HT-29 (cell line): ENCODE data around the gene P4HA2. TPM values are rescaled to one million over a fixed set of nuclear protein-coding genes. Genes with fewer than 3 reads are reported as not detected.
A peak's percentile ranks its signal among the peaks of the same experiment; 100 is the strongest.

Experiments used
- DNase-seq: peaks from one replicate; pipeline ENCODE4 v3.0.0-alpha.2; 2015; ENCODE audit warnings: low spot score
- total RNA-seq: library from RNA; depleted of rRNA; stranded (reverse); fragments of >200 nt; shearing (Covaris generic); gene quantifications from 2 replicates; pipeline ENCODE4 v1.2.3, GENCODE V29; 2014

P4HA2 gene
- total RNA-seq, 1 experiment from 2014 or later: 20.5 TPM

GRCh38 chr5:132264546-132265335 is 37.1 kb upstream of the P4HA2 start:
- no peak for DNase-seq

GRCh38 chr5:132263548-132264261 is 36.1 kb upstream of the P4HA2 start:
- no peak for DNase-seq

DNA sequence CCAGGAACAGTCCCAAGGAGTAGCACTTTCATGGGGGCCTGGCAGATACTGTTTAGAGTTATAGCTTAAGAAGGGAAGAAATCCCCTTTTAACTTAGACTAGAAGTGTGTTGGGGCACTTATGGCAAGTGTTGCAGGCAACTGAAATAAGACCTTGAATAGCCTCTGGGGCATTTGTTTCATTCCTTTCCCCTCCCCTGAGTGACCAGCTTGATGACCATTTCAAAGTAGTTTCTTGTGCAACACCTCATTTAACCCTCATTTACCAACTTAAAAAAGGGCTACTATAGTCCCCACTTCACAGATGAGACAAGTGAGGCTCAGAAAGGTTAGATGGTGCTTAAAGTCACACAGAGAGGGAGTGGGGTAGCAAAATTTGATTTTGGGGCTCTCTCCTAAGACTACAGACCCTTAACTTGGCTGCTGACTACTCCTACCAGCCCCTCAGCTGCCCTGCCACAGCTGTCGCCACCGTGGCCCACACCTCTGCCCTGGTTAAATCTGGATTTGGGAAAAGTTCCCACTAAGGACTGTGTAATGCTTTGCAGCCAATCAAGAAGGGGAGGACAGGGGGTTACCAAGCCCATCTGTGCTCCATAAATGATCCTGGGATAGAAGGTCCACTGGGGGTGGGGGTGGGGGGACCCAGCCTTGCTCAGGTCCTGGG is 35.4 kb upstream of the P4HA2 start:
- DNase-seq: no peak

- no peak for DNase-seq
Observed at GRCh38 chr5:132261881-132262845, 34.5 kb upstream of the P4HA2 start.

- DNase-seq: peak; percentile 78
Observed at GRCh38 chr5:132260714-132261551, 33.3 kb upstream of the P4HA2 start.

DNA sequence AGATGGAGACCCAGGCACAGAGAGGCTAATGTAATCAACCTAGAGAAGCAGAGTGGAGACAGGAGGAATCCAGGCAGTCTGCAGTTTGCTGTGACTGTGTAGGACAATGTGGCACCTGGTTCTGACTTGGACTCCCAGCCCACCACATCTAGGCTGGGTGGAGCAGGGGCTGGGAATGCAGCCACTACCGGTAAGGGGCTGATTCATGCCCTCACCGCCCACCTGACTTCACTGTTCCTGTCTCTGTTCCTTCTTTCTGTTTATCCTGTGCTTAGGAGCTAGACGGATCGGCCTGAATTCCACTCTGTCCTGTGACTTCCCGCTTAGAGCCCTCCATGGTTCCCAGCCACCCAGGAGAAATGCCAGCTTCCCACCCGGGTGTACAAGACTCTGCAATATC is 32.4 kb upstream of the P4HA2 start:
- peak; percentile 67 for DNase-seq

- DNase-seq: no peak
Observed at GRCh38 chr5:132259069-132259851, 31.6 kb upstream of the P4HA2 start.

GRCh38 chr5:132258102-132259068 is 30.7 kb upstream of the P4HA2 start:
- no peak for DNase-seq

DNA sequence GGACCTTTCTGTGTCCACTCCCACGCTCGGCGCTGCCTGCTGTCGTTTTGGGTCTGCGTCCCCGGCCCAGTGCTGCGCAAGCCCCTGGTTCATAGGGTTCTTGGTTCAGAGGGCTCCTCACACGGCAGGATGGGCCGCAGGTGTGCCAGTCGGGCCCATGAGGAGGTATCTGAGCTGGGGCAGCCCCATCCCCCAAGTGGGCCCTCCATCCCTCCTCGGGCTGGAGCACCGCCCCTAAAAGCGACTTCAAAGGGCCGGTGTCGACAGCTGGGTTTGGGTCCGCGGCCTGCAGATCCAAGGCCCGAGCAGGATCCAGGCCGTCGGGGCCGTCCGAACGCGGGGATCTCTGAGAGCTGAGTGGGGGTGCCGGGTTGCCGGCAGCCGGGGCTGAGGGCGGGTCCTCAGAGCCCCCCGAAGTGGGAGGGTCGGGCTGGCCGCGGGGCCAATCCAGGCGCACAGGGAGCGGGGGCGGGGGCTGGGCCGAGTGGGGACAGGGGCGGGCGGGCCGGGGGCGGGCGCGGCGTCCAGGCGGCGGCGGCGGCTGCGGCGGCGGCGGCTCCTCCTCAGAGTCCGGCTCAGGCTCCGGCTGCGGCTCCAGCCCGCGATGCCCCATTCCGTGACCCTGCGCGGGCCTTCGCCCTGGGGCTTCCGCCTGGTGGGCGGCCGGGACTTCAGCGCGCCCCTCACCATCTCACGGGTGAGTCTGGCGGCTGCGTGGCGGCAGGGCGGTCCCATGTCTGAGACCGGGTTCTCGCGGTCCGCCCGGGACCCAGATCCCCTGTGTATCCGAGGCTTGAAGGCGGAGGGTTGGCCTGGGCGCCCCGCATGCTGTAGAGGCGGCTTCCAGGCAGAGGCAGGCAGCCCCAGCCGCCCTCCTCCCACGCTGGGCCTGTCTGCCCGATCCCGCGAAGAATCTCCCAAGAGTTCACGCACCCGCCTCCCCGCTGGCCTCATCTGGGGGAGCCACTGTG is 29.8 kb upstream of the P4HA2 start, which contains the start of gene PDLIM4:
PDLIM4 (plus strand) TSS at position 566 of the 971 bp plus-strand sequence; CDS start at position 605, 39 bp downstream.
- no peak for DNase-seq

GRCh38 chr5:132256783-132257130 is 29.1 kb upstream of the P4HA2 start:
- DNase-seq: no peak

GRCh38 chr5:132256086-132256782 is 28.6 kb upstream of the P4HA2 start:
- DNase-seq: no peak

DNA sequence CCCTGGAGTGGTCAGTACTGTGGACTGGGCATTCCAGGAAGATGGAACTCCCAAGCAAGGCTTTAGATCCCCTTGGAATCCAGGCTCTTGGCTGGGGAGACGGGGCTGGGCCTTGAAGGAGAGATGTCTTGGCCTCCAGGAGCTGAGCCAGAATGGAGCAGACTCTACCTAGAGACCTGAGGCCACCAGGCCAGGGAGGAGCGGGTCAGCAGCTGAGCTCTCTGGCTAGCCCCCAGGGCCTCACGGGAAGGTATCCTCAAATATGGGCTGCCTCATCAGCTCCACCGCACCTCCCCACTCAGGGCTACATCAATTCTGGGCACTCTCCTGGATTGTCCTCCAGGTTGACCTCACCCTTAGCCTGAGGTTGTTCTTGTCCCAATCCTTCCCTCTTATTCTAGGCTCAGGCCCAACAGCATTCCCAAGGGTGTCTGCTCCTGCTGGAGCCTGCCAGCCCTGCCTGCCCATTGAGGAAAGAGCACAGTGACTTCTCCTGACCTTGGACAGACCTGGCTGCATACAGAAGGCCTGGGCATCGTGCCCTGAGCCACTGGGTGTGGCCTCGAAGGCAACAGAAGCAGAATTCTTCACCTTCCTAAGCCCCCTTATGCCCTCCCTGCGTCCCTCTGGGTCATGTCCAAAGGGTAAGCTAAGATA is 26.8 kb upstream of the P4HA2 start:
- DNase-seq: no peak

- no peak for DNase-seq
Observed at GRCh38 chr5:132253452-132254320, 26.0 kb upstream of the P4HA2 start.

GRCh38 chr5:132253008-132253441 is 25.4 kb upstream of the P4HA2 start:
- DNase-seq: peak; percentile 66

- no peak for DNase-seq
Observed at GRCh38 chr5:132251220-132251725, 23.6 kb upstream of the P4HA2 start.
